Activated CD4-positive, alpha-beta T cell treated with anti-CD3 and anti-CD28 coated beads, Interleukin-2, Interleukin-6, amounts not matched to agents 100 ng/mL and 50 ng/mL, durations not matched to agents 16 hours and 8 hours (primary cell): ENCODE data around the gene MB21D2.
A peak's percentile ranks its signal among the peaks of the same experiment; 100 is the strongest.

ENCODE experiments used
- DNase-seq: peaks from one replicate; pipeline ENCODE4 v3.0.0-alpha.2; 2020

Gene MB21D2

GRCh38 chr3:192921793-192922192, 4.1 kb upstream of the MB21D2 start:
- no peak for DNase-seq

GRCh38 chr3:192920411-192920810, 2.8 kb upstream of the MB21D2 start:
- no peak for DNase-seq

- no peak for DNase-seq
Measured at GRCh38 chr3:192919901-192920300, 2.2 kb upstream of the MB21D2 start.

GRCh38 chr3:192918275-192918588, 576 bp upstream of the MB21D2 start:
- DNase-seq: no peak

GRCh38 chr3:192917028-192917403, 640 bp downstream of the MB21D2 start:
- peak; percentile 51 for DNase-seq

GRCh38 chr3:192916371-192917027, 1.2 kb downstream of the MB21D2 start:
- DNase-seq: no peak

- DNase-seq: no peak
Measured at GRCh38 chr3:192915722-192916121, 1.9 kb downstream of the MB21D2 start.

- peak; percentile 46 for DNase-seq
Measured at GRCh38 chr3:192915304-192915703, 2.4 kb downstream of the MB21D2 start.

GRCh38 chr3:192914848-192915247, 2.8 kb downstream of the MB21D2 start:
- DNase-seq: no peak

GRCh38 chr3:192913540-192913939, 4.1 kb downstream of the MB21D2 start:
- DNase-seq: no peak

- no peak for DNase-seq
Measured at GRCh38 chr3:192911293-192911692, 6.4 kb downstream of the MB21D2 start.

GRCh38 chr3:192907784-192908183, 9.9 kb downstream of the MB21D2 start:
- DNase-seq: no peak

- peak; percentile 61 for DNase-seq
Measured at GRCh38 chr3:192906940-192907339, 10.7 kb downstream of the MB21D2 start.

- DNase-seq: no peak
Measured at GRCh38 chr3:192905980-192906678, 11.5 kb downstream of the MB21D2 start.

GRCh38 chr3:192904632-192905289, 12.9 kb downstream of the MB21D2 start:
- no peak for DNase-seq

GRCh38 chr3:192902549-192902948, 15.1 kb downstream of the MB21D2 start:
- DNase-seq: no peak

- DNase-seq: no peak
Measured at GRCh38 chr3:192901435-192901834, 16.2 kb downstream of the MB21D2 start.

GRCh38 chr3:192899540-192899982, 18.1 kb downstream of the MB21D2 start:
- peak; percentile 51 for DNase-seq

GRCh38 chr3:192897005-192897404, 20.7 kb downstream of the MB21D2 start:
- DNase-seq: no peak

GRCh38 chr3:192896208-192896607, 21.4 kb downstream of the MB21D2 start:
- no peak for DNase-seq

GRCh38 chr3:192894676-192895075, 23.0 kb downstream of the MB21D2 start:
- DNase-seq: no peak

- DNase-seq: peak; percentile 93
Measured at GRCh38 chr3:192892981-192893700, 24.5 kb downstream of the MB21D2 start.
